Inferior parietal cortex (tissue), 1 donor: ENCODE results near the gene CALCR.
A peak's percentile ranks its signal among the peaks of the same experiment; 100 is the strongest.
"Not testable (repeated sequence)": the region's sequence is repeated elsewhere in the genome, so short reads cannot be mapped to it uniquely, and the experiment has no call there.

ENCODE experiments used
- DNase-seq: peaks from one replicate; pipeline ENCODE4 v3.0.0-alpha.2; 2016; ENCODE audit errors: extremely low spot score

CALCR gene

DNA sequence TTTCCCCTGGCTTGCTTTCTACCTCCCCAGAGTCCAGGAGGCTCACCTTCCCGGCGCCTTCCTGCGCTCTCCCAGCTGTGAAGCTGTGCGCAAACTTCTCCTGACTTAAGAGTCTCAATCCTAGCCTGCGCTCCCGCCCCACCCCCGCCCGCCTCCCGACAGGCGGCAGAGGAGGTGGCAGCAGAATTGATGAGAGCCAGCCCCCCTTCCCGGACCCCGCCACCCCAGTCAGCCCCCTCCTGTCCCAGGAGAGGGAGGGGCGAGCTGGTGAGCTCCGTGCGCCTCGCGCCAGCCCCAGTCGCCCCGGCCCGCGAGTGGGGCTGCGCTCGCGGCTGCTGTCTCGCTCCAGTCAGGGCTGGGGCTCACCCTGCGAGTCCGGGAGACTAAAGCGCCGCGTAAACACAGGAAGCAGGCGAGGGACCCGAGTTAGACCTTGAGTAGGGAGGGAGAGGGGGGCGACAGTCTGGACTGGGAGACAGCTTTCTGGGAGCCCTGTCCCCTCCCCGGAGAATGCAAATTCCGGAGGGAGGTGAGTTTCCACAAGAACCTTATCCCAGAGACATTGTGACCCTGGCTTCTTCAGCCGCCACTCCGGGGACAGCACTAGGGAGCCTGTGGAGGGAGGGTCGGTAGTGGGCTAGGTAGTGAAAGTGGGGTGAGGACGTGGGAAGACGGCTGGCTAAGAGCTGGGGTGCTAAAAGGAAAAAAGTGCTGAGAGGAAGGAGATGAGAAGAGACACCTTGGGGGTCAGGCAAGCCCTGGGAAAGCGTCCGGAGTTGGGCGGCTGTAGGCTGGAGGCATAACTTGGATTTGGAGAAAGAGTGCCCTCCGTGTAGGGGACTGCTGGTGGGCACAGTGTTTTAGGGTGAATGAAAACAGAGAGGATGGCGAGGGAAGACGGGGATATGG, at the start of gene CALCR:
Gene CALCR, minus strand, starts transcription at position 79 of the 909 bp plus-strand sequence. CDS start 87,743 bp downstream, outside the sequence.
- no peak for DNase-seq

- no peak for DNase-seq
Observed at GRCh38 chr7:93623816-93624215, 49.3 kb upstream of the CALCR start.

DNA sequence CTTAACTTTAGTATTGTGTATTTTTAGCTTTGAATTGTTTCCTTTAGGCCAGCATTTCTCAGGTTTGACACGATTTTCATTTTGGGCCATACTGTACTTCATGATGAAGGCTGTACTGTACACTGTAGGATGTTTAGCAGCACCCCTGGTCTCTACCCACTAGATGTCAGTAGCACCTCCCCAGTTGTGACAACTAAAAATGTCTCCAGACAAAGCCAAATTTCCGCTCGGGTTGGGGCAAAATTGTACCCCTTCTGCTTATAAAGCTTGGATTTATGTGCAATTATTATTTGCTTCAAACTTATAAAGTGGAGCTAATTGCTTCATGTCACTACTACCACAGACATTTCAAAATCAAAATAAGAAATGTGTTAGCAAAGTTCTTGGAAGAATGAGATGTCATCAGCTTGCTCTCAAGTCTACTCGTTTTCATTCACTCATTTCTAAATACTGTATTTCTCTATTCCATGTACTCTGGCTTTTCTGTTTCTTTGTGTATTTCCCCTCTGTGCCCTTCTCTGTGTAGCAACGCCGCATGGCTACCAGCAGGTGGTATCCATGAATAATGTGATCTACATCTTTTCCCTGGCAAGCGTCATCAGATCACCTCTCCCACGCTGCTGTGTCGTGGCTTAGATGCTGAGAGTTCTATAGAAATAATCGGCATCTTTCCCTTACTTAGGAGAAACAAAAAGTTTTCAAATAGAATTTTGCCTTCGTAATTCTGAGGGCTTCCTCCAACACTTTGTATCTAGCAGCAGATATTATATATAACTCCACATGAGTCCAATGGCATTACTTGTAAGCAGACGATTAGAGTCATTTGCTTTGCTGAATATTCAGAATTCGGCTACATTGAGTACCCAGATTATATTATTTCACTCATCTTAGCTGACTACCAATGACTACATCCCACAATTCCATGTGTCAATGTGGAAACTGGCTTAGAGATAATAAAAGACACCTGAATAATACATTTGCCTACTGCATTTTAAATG, 47.8 kb upstream of the CALCR start:
- DNase-seq = peak; percentile 20

- DNase-seq = no peak
Observed at GRCh38 chr7:93620864-93621263, 46.3 kb upstream of the CALCR start.

- DNase-seq = no peak
Observed at GRCh38 chr7:93620057-93620456, 45.5 kb upstream of the CALCR start.

GRCh38 chr7:93601363-93601762, 26.8 kb upstream of the CALCR start:
- DNase-seq = no peak

GRCh38 chr7:93594250-93594649, 19.7 kb upstream of the CALCR start:
- DNase-seq = no peak

- no peak for DNase-seq
Observed at GRCh38 chr7:93592588-93593266, 18.2 kb upstream of the CALCR start.

DNA sequence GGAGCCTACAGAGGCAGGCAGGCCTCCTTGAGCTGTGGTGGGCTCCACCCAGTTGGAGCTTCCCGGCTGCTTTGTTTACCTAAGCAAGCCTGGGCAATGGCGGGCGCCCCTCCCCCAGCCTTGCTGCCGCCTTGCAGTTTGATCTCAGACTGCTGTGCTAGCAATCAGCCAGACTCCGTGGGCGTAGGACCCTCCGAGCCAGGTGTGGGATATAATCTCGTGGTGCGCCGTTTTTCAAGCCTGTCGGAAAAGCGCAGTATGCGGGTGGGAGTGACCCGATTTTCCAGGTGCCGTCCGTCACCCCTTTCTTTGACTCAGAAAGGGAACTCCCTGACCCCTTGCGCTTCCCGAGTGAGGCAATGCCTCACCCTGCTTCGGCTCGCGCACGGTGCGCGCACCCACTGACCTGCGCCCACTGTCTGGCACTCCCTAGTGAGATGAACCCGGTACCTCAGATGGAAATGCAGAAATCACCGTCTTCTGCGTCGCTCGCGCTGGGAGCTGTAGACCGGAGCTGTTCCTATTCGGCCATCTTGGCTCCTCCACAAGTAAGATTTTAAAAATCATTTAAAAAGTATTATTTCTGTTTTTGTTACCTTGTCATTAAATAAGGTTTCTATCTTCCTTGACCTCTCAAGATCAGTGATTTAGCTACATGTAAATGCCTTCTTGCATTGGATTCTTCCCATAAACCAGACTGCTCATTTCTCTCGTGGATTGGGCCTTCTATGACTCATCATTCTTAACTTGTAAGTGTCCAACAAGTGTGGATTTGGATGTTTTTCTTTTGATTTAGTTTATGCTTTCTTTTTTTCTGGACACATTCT, 16.9 kb upstream of the CALCR start:
- DNase-seq = not testable (repeated sequence)

DNA sequence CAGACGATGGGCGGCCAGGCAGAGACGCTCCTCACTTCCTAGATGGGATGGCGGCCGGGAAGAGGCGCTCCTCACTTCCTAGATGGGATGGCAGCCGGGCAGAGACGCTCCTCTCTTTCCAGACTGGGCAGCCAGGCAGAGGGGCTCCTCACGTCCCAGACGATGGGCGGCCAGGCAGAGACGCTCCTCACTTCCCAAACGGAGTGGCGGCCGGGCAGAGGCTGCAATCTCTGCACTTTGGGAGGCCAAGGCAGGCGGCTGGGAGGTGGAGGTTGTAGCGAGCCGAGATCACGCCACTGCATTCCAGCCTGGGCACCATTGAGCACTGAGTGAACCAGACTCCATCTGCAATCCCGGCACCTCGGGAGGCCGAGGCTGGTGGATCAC, 11.9 kb upstream of the CALCR start:
- not testable (repeated sequence) for DNase-seq

DNA sequence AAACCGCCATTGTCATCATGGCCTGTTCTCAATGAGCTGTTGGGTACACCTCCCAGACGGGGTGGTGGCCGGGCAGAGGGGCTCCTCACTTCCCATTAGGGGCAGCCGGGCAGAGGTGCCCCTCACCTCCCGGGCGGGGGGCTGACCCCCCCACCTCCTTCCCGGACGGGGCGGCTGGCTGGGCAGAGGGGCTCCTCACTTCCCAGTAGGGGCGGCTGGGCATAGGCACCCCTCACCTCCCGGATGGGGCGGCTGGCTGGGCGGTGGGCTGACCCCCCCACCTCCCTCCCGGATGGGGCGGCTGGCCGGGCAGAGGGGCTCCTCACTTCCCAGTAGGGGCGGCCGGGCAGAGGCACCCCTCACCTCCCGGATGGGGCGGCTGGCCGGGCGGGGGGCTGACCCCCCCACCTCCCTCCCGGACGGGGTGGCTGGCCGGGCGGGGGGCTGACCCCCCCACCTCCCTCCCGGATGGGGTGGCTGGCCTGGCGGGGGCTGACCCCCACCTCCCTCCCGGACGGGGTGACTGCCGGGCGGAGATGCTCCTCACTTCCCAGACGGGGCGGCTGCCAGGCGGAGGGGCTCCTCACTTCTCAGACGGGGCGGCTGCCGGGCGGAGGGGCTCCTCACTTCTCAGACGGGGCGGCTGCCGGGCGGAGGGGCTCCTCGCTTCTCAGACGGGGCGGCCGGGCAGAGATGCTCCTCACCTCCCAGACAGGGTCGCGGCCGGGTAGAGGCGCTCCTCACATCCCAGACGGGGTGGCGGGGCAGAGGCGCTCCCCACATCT, 11.4 kb upstream of the CALCR start:
- not testable (repeated sequence) for DNase-seq

GRCh38 chr7:93579431-93579830, 4.9 kb upstream of the CALCR start:
- DNase-seq = no peak

- no peak for DNase-seq
Observed at GRCh38 chr7:93578762-93579161, 4.2 kb upstream of the CALCR start.

DNA sequence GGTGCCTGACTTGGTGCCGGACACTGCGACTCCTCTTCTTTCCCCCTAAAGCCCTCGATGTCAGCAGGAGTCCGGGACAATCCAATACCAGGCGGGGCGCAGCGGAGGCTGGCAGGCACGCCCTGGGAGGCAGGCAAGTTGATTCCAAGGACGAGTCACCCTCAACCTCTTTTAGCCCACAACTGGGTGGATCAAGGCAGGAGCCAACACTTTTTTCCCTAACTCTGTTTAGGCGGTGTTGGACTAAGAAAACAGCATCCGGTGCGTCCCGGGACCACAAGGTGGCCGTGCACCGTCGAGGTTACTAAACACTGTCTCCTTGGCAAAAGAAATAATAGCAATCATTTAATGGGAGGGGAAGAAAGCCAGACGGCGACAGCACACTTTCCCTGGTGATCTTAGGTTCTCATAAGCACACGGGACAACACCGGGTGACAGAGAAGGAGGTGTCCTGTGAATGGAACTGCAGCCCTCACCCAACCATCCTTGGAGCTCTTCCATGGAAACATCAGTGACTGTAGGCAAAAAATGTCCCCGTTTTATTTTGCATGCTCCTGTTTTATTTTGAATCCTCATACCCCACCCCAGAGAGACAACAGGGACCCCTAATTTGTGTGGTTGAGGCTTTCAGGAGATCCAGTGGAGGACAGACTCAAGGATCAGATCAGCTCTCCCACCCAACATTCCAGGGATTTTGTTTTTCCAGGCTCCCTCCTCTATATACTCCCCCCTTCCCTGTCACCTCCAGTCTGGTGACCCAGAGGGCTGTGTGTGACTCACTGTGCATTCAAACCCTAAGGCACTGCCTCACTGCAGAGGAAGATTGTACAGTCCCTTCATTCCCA, 1.3 kb upstream of the CALCR start:
- no peak for DNase-seq

DNA sequence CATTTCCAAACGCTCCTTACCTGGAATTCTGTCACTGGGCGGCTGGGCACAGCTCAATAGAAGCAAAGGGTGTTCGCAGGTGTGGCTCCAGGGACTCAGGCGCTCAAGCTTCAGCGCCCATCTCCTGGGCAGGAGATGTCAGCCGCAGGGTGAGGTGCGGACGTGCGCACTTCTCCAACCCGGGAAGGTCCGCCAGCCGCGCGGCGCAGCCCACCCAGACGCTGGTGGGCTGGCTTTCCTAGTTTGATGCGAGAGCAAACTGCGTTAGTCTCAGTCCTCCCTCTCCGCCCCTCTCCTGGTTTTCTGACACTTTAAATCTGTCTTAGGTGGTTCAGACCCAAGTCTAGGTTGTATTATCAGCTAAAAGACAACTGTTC, 267 bp downstream of the CALCR start:
- DNase-seq = no peak

- no peak for DNase-seq
Observed at GRCh38 chr7:93569189-93569588, 5.3 kb downstream of the CALCR start.

DNA sequence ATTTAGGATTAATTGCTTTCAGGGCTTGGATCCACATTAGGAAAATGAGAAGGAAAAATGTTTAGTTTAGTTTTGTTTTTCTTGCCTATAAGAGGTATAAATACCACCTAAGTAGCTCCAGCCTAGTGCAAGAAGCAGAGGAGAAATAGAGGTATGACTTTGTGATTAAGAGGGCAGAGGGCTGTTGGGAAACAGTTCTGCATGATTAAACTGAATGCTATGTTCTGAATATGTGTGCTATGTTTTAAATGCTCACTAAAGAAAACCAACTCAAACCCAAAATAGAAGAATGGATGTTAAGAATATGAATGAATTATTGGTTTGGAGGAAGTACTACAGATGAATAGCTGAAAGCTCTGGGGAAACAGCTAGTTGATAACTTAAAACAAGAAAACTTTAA, 7.6 kb downstream of the CALCR start:
- DNase-seq = no peak

DNA sequence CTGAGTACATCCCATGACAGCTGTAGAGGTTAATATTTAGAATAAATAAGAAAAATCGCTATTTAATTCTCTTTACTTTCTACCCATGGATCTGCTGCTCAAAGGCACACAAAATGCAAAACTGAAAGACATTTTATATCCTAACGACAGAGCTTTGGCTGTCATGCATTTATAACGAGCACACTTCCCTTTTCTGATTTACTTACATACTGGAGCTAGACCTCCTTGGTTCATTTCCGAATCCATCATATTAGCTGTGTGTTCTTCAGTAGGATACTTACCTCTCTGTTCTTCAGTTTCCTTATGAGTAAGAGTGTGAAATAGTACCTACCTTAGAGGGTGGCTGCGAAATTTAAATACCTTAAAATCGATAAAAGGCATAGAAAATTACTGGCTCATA, 10.9 kb downstream of the CALCR start:
- no peak for DNase-seq

DNA sequence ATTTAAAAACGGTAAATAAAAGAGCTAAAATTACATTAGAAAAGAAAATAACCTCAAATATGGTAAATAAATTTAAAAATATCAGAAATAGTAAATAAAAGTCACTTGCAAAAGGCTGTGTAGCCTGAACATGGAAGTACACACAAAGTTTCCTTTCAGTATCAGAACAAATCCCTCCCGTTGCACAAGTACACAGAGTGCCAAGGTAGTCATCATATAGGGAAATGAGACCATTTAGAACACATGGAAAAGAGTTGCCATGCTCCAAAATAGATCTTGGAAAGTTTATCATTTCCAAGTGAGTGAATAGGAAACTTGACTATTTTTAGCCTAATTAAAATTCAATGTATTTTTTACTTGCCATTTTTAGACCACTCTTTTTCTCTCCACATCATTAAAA, 11.6 kb downstream of the CALCR start:
- DNase-seq = no peak
